CD4-positive, alpha-beta T cell (primary cell): Measurements from ENCODE around the gene SUPT5H. TPM values are rescaled to one million over a fixed set of nuclear protein-coding genes. Genes with fewer than 3 reads are reported as not detected.

Experiments used
- ATAC-seq: fragments of 200-7000 bp; cut with Tn5 transposase; one replicate; pipeline ENCODE4 v1.10.0; 2022; ENCODE audit warnings: mild to moderate bottlenecking; ENCODE audit not compliant: poor library complexity
- CTCF ChIA-PET: fragments of 350-600 bp; sonication (Branson Sonifier 250); formaldehyde crosslinking; loops from one replicate; lab custom pipeline; 2021; ENCODE audit warnings: antibody characterized with exemption, inconsistent platforms; lab: Charles Lee
- POLR2A ChIA-PET: fragments of 350-600 bp; sonication (Branson Sonifier 250); formaldehyde crosslinking; loops from one replicate; lab custom pipeline; 2021; ENCODE audit warnings: antibody characterized with exemption, inconsistent platforms; lab: Charles Lee
- DNase-seq, 14 experiments: peaks; one replicate each; pipeline ENCODE4 v3.0.0-alpha.2; 2013 to 2020; ENCODE audit warnings: mixed read lengths in 2 of 14
- H3K27ac ChIP-seq, 2 donors: one replicate each; pipeline versions ENCODE4 v1.5.1 to v1.7.0; 2013; ENCODE audit warnings: low read length in 2 of 2, low read depth in 1 of 2, mild to moderate bottlenecking in 1 of 2
- H3K27me3 ChIP-seq, 2 experiments: 1 replicate in 1 of 2; 2 replicates in 1 of 2; pipeline versions ENCODE4 v1.6.1 to v1.7.0; 2013; ENCODE audit warnings: low read length in 2 of 2, control low read depth in 1 of 2, mild to moderate bottlenecking in 1 of 2, moderate library complexity in 1 of 2; ENCODE audit not compliant: insufficient read depth in 2 of 2, control insufficient read depth in 1 of 2
- H3K36me3 ChIP-seq: one replicate; pipeline ENCODE4 v1.6.1; 2013; ENCODE audit warnings: low read length, control low read depth; ENCODE audit not compliant: insufficient read depth
- H3K4me1 ChIP-seq: one replicate; pipeline ENCODE4 v1.6.1; 2013; ENCODE audit warnings: low read length, control low read depth; ENCODE audit not compliant: insufficient read depth
- H3K4me3 ChIP-seq: one replicate; pipeline ENCODE4 v1.5.1; 2013; ENCODE audit warnings: mild to moderate bottlenecking, low read length, moderate library complexity
- H3K9me3 ChIP-seq, 2 experiments: 1 replicate in 1 of 2; 2 replicates in 1 of 2; pipeline versions ENCODE4 v1.6.1 to v1.7.0; 2013; ENCODE audit warnings: low read length in 2 of 2, mild to moderate bottlenecking in 2 of 2, control low read depth in 1 of 2, moderate library complexity in 1 of 2; ENCODE audit not compliant: control insufficient read depth in 1 of 2, insufficient read depth in 1 of 2
- H3K27ac Mint-ChIP-seq: one replicate; pipeline ENCODE4 v1.8.0; 2020; ENCODE audit warnings: mixed read lengths
- H3K27me3 Mint-ChIP-seq: one replicate; pipeline ENCODE4 v1.8.0; 2021; ENCODE audit warnings: mixed read lengths
- H3K36me3 Mint-ChIP-seq: one replicate; pipeline ENCODE4 v1.8.0; 2021; ENCODE audit warnings: low read depth, mixed read lengths
- H3K4me1 Mint-ChIP-seq: one replicate; pipeline ENCODE4 v1.8.0; 2021; ENCODE audit warnings: low read depth, mixed read lengths
- H3K4me3 Mint-ChIP-seq: one replicate; pipeline ENCODE4 v1.8.0; 2020; ENCODE audit warnings: mild to moderate bottlenecking, mixed read lengths
- H3K9me3 Mint-ChIP-seq: one replicate; pipeline ENCODE4 v1.8.0; 2020; ENCODE audit warnings: mixed read lengths
- intact Hi-C, 2 experiments: fragments of 100-400 bp; cut with DNase I in 1 of 2; cut with micrococcal nuclease in 1 of 2; formaldehyde crosslinking; loops; one replicate each; pipeline versions ENCODE4 v1.15.1 to v1.9.0; 2023 to 2025; cut with DNase I, micrococcal nuclease
- total RNA-seq, 174 experiments: library from RNA in 2 of 174; stranded (reverse) in 2 of 174; gene quantifications; one replicate each; pipeline ENCODE4 v1.2.3 and lab custom pipeline; 2021 to 2026
- TF ChIP-seq, protein P1 (sequence below): fragments of 200-600 bp; IDR thresholded peaks from one replicate; pipeline ENCODE4 v1.8.0; 2022; ENCODE audit warnings: antibody characterized with exemption, mild to moderate bottlenecking

SUPT5H gene
- total RNA-seq, 2 experiments from 2014 or later: 322 to 333 TPM

- Histone ChIP-seq H3K27ac (peak overlapping the region; percentile 90 to 100), H3K27me3 (no peaks in the 10 kb centered on the region), H3K9me3 (no peaks in the 10 kb centered on the region), H3K4me1 (peaks cover 71% of the 10 kb centered on the region), H3K4me3 (peak overlapping the region; percentile 31), H3K36me3 (peaks cover 36% of the 10 kb centered on the region)
- H3K4me1 Mint-ChIP-seq: peaks cover 53% of the 10 kb centered on the region
- no peaks in the 10 kb centered on the region for H3K27me3 Mint-ChIP-seq
- peaks cover 50% of the 10 kb centered on the region for H3K36me3 Mint-ChIP-seq
- H3K4me3 Mint-ChIP-seq: no peak overlapping the region
- intact Hi-C loops: loop anchor here in 1 of 2 experiments (1.0 to 5.0 kb wide), 2 partner anchors 134 to 274 kb away; partner anchors contain the start of gene EID2B
- no peaks in the 10 kb centered on the region for H3K9me3 Mint-ChIP-seq
- peak in 10 of 14 experiments; percentile 28 to 86 (median 54) for DNase-seq
- ChIA-PET POLR2A (interaction anchor here (0.8 to 5.3 kb wide), 10 partner anchors 9 to 104 kb away, joined by 3 to 126 read pairs (median 4); partner anchors contain the start of genes GMFG, PLEKHG2, RPS16 and SAMD4B), CTCF (interaction anchor here (0.9 to 4.2 kb wide), 12 partner anchors 9 to 135 kb away, joined by 3 to 102 read pairs (median 6); partner anchors contain the start of genes EID2B, GMFG, PLEKHG2 and RPS16)
- H3K27ac Mint-ChIP-seq: peak overlapping the region; percentile 98
- ATAC-seq: no peak
- TF ChIP-seq, protein P1, sequence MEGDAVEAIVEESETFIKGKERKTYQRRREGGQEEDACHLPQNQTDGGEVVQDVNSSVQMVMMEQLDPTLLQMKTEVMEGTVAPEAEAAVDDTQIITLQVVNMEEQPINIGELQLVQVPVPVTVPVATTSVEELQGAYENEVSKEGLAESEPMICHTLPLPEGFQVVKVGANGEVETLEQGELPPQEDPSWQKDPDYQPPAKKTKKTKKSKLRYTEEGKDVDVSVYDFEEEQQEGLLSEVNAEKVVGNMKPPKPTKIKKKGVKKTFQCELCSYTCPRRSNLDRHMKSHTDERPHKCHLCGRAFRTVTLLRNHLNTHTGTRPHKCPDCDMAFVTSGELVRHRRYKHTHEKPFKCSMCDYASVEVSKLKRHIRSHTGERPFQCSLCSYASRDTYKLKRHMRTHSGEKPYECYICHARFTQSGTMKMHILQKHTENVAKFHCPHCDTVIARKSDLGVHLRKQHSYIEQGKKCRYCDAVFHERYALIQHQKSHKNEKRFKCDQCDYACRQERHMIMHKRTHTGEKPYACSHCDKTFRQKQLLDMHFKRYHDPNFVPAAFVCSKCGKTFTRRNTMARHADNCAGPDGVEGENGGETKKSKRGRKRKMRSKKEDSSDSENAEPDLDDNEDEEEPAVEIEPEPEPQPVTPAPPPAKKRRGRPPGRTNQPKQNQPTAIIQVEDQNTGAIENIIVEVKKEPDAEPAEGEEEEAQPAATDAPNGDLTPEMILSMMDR: no peak
Measured at GRCh38 chr19:39398297-39398864, 47.0 kb upstream of the SUPT5H start.

DNA sequence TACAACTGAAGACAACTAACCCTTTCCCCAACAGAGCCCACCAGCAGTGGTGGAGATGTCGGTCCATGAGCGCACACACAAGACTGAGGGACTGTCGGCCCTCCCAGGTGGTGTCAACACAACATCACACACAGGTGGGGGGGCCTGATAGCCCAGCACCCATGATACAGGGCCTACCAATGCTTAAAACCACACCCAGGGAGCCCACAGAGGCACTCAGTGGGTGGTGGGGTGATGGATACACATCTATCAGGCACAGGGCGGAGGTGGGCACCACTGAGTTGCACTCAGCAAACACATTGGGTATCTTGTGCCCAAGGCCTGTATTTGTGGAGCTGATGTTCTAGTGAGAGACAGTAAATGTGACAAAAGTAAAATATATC is 45.7 kb upstream of the SUPT5H start:
- no peak overlapping the region for H3K4me3 ChIP-seq
- peaks cover 75% of the 10 kb centered on the region for H3K4me1 ChIP-seq
- peaks cover 41% of the 10 kb centered on the region for H3K36me3 Mint-ChIP-seq
- POLR2A ChIA-PET: interaction anchor here (0.7 to 5.5 kb wide), 3 partner anchors 8 to 12 kb away, joined by 3 to 126 read pairs (median 112); partner anchors contain the start of genes PLEKHG2 and ZFP36
- no peaks in the 10 kb centered on the region for H3K27me3 Mint-ChIP-seq
- no peaks in the 10 kb centered on the region for H3K9me3 Mint-ChIP-seq
- peak overlapping the region in 1 of 2 donors; percentile 100 for H3K27ac ChIP-seq
- intact Hi-C loops: loop anchor here in 1 of 2 experiments (5.0 kb wide), 1 partner anchor 133 kb away; the partner anchor contains the start of gene EID2B
- no peak for ATAC-seq
- peak overlapping the region; percentile 74 for H3K4me3 Mint-ChIP-seq
- no peaks in the 10 kb centered on the region for H3K9me3 ChIP-seq
- H3K27me3 ChIP-seq: no peaks in the 10 kb centered on the region
- peak overlapping the region; percentile 98 for H3K27ac Mint-ChIP-seq
- H3K36me3 ChIP-seq: peaks cover 28% of the 10 kb centered on the region
- TF ChIP-seq, protein P1: no peak
- DNase-seq: no peak
- CTCF ChIA-PET: interaction anchor here (1.0 to 4.2 kb wide), 2 partner anchors 12 to 57 kb away, joined by 3 to 102 read pairs; partner anchors contain the start of genes PLEKHG2 and SAMD4B
- H3K4me1 Mint-ChIP-seq: peaks cover 51% of the 10 kb centered on the region

DNA sequence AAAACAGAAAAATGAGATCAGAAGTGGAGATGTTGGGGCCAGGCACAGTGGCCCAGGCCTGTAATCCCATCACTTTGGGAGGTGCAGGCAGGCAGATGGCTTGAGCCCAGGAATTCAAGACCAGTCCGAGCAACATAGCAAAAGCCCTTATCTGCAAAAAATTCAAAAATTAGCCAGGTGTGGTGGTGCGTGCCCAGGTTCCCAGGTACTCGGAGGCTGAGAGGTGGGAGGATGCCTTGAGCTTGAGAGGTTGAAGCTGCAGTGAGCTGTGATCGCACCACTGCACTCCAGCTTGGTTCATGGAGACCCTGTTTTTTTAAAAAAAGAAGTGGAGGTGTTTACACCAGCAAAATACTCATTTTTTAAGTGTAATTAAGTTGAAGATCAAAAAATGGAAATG is 45.3 kb upstream of the SUPT5H start:
- CTCF ChIA-PET: interaction anchor here (1.0 to 4.2 kb wide), 2 partner anchors 12 to 58 kb away, joined by 3 to 102 read pairs; partner anchors contain the start of genes PLEKHG2 and SAMD4B
- Histone ChIP-seq H3K4me1 (peaks cover 80% of the 10 kb centered on the region), H3K27me3 (no peaks in the 10 kb centered on the region), H3K4me3 (no peak overlapping the region), H3K36me3 (peaks cover 24% of the 10 kb centered on the region), H3K9me3 (no peaks in the 10 kb centered on the region), H3K27ac (peak overlapping the region in 1 of 2 donors; percentile 100)
- H3K27me3 Mint-ChIP-seq: no peaks in the 10 kb centered on the region
- peaks cover 54% of the 10 kb centered on the region for H3K4me1 Mint-ChIP-seq
- intact Hi-C loops: no loop called here
- H3K27ac Mint-ChIP-seq: peak overlapping the region; percentile 98
- peak overlapping the region; percentile 74 for H3K4me3 Mint-ChIP-seq
- ATAC-seq (no peak), DNase-seq (no peak)
- TF ChIP-seq, protein P1: no peak
- H3K9me3 Mint-ChIP-seq: no peaks in the 10 kb centered on the region
- peaks cover 38% of the 10 kb centered on the region for H3K36me3 Mint-ChIP-seq
- POLR2A ChIA-PET: interaction anchor here (0.7 to 5.5 kb wide), 4 partner anchors 8 to 36 kb away, joined by 3 to 126 read pairs (median 71); partner anchors contain the start of genes PLEKHG2, RPS16 and ZFP36
